WTC11 (cell line): ENCODE results near the gene NPAS1. TPM values are rescaled to one million over a fixed set of nuclear protein-coding genes. Genes with fewer than 3 reads are reported as not detected.

Source experiments
- ATAC-seq: fragments of 200-7000 bp; cut with Tn5 transposase; 2 replicates; pipeline ENCODE4 v1.10.0; 2021; ENCODE audit warnings: mild to moderate bottlenecking, moderate library complexity
- CTCF ChIA-PET: fragments of 300-600 bp; sonication (Branson Sonifier 250); formaldehyde crosslinking; loops from one replicate; lab custom pipeline; 2021; ENCODE audit warnings: antibody characterized with exemption; lab: Charles Lee
- POLR2A ChIA-PET: fragments of 350-600 bp; sonication (Branson Sonifier 250); formaldehyde crosslinking; loops from one replicate; lab custom pipeline; 2021; ENCODE audit warnings: antibody characterized with exemption; lab: Charles Lee
- DNase-seq: peaks from one replicate; pipeline ENCODE4 v3.0.0; 2021; ENCODE audit warnings: low spot score
- H3K27ac Mint-ChIP-seq: 2 replicates; pipeline ENCODE4 v1.8.0; 2021; ENCODE audit warnings: mixed read lengths
- H3K27me3 Mint-ChIP-seq: 2 replicates; pipeline ENCODE4 v1.8.0; 2021; ENCODE audit warnings: low read depth, mild to moderate bottlenecking, moderate library complexity, mixed read lengths
- H3K36me3 Mint-ChIP-seq: 2 replicates; pipeline ENCODE4 v1.8.0; 2021; ENCODE audit warnings: mixed read lengths
- H3K4me1 Mint-ChIP-seq: 2 replicates; pipeline ENCODE4 v1.8.0; 2022; ENCODE audit warnings: mixed read lengths
- H3K4me3 Mint-ChIP-seq: 2 replicates; pipeline ENCODE4 v1.8.0; 2021; ENCODE audit warnings: mild to moderate bottlenecking, moderate library complexity, mixed read lengths
- H3K9me3 Mint-ChIP-seq: 2 replicates; pipeline ENCODE4 v1.8.0; 2021; ENCODE audit warnings: mixed read lengths
- AR ChIP-seq: fragments of 250-450 bp; sonication (Bioruptor Pico); IDR thresholded peaks from 2 replicates; pipeline ENCODE4 v1.9.0; 2021; ENCODE audit warnings: mild to moderate bottlenecking
- ATF3 ChIP-seq: sonication (generic); formaldehyde crosslinking; conservative IDR thresholded peaks from 2 replicates; pipeline ENCODE4 v1.8.1; 2022; ENCODE audit warnings: mild to moderate bottlenecking, missing genetic modification reagents
- CREM ChIP-seq: sonication (generic); formaldehyde crosslinking; IDR thresholded peaks from 2 replicates; pipeline ENCODE4 v1.8.1; 2022; ENCODE audit warnings: mild to moderate bottlenecking, missing genetic modification reagents, moderate library complexity
- E2F4 ChIP-seq: sonication (generic); formaldehyde crosslinking; IDR thresholded peaks from 2 replicates; pipeline ENCODE4 v1.8.1; 2022; ENCODE audit warnings: low read depth, mild to moderate bottlenecking, moderate library complexity, missing genetic modification reagents, borderline replicate concordance
- ELF4 ChIP-seq: sonication (generic); formaldehyde crosslinking; IDR thresholded peaks from 2 replicates; pipeline ENCODE4 v1.8.1; 2022; ENCODE audit warnings: low read depth, mild to moderate bottlenecking, moderate library complexity, missing genetic modification reagents
- EMX1 ChIP-seq: fragments of 250-450 bp; sonication (Bioruptor Pico); IDR thresholded peaks from 2 replicates; pipeline ENCODE4 v1.8.0; 2021; ENCODE audit warnings: mild to moderate bottlenecking
- FOXJ3 ChIP-seq: sonication (generic); formaldehyde crosslinking; IDR thresholded peaks from 2 replicates; pipeline ENCODE4 v1.9.0; 2021; ENCODE audit warnings: missing genetic modification reagents, mild to moderate bottlenecking, borderline replicate concordance
- GTF2I ChIP-seq: fragments of 250-450 bp; sonication (Bioruptor Pico); conservative IDR thresholded peaks from 2 replicates; pipeline ENCODE4 v1.4.0; 2021; ENCODE audit warnings: mild to moderate bottlenecking
- IRF1 ChIP-seq: sonication (generic); formaldehyde crosslinking; IDR thresholded peaks from 2 replicates; pipeline ENCODE4 v1.8.0; 2023; ENCODE audit warnings: missing genetic modification reagents
- JUN ChIP-seq: sonication (generic); formaldehyde crosslinking; IDR thresholded peaks from 2 replicates; pipeline ENCODE4 v1.8.0; 2023; ENCODE audit warnings: mild to moderate bottlenecking, missing genetic modification reagents
- PREB ChIP-seq: sonication (generic); formaldehyde crosslinking; IDR thresholded peaks from 2 replicates; pipeline ENCODE4 v1.8.1; 2022; ENCODE audit warnings: mild to moderate bottlenecking, missing genetic modification reagents, moderate library complexity, borderline replicate concordance
- RORB ChIP-seq: fragments of 250-450 bp; sonication (Bioruptor Pico); IDR thresholded peaks from 2 replicates; pipeline ENCODE4 v1.9.0; 2021; ENCODE audit warnings: mild to moderate bottlenecking
- SP1 ChIP-seq: sonication (generic); formaldehyde crosslinking; conservative IDR thresholded peaks from 2 replicates; pipeline ENCODE4 v1.8.1; 2022; ENCODE audit warnings: missing genetic modification reagents
- TEAD4 ChIP-seq: sonication (generic); formaldehyde crosslinking; IDR thresholded peaks from 2 replicates; pipeline ENCODE4 v1.8.0; 2022; ENCODE audit warnings: mild to moderate bottlenecking, missing genetic modification reagents
- TP53 ChIP-seq: sonication (generic); formaldehyde crosslinking; IDR thresholded peaks from 2 replicates; pipeline ENCODE4 v1.8.1; 2023; ENCODE audit warnings: mild to moderate bottlenecking, missing genetic modification reagents
- ZNF138 ChIP-seq: sonication (generic); formaldehyde crosslinking; conservative IDR thresholded peaks from 2 replicates; pipeline ENCODE4 v1.8.1; 2022; ENCODE audit warnings: mild to moderate bottlenecking, moderate library complexity, missing genetic modification reagents
- ZNF281 ChIP-seq: sonication (generic); formaldehyde crosslinking; IDR thresholded peaks from 2 replicates; pipeline ENCODE4 v1.8.0; 2023; ENCODE audit warnings: mild to moderate bottlenecking, missing genetic modification reagents
- total RNA-seq: library from RNA; stranded (reverse); gene quantifications from 3 replicates; pipeline ENCODE4 v1.2.3, GENCODE V29; 2021

The NPAS1 gene
- total RNA-seq, 1 experiment from 2014 or later, result 6.8 TPM

GRCh38 chr19:46975925-46976782, 43.5 kb upstream of the NPAS1 start (continued):
- TF ChIP-seq ZNF138 (CRISPR knock-in tag), result no peak
- TF ChIP-seq, all 79 proteins: peak for 0

GRCh38 chr19:46976845-46977320, 42.8 kb upstream of the NPAS1 start:
- peaks cover 46% of the 10 kb centered on the region for H3K4me1 Mint-ChIP-seq
- H3K4me3 Mint-ChIP-seq, result no peak overlapping the region
- DNase-seq, result peak; percentile 49
- no peaks in the 10 kb centered on the region for H3K27me3 Mint-ChIP-seq
- no peaks in the 10 kb centered on the region for H3K36me3 Mint-ChIP-seq
- POLR2A ChIA-PET, result no interaction called here
- TF ChIP-seq ZNF138 (CRISPR knock-in tag) (no peak), JUN (CRISPR knock-in tag) (no peak), TP53 (CRISPR knock-in tag) (no peak)
- peak; percentile 52 for ATAC-seq
- H3K27ac Mint-ChIP-seq, result peak overlapping the region; percentile 91
- no peaks in the 10 kb centered on the region for H3K9me3 Mint-ChIP-seq
- CTCF ChIA-PET, result interaction anchor here (0.5 to 3.7 kb wide), 11 partner anchors 9 to 353 kb away, joined by 3 to 23 read pairs (median 5); partner anchors contain the start of gene NPAS1

GRCh38 chr19:46977548-46977947, 42.1 kb upstream of the NPAS1 start:
- H3K27me3 Mint-ChIP-seq, result no peaks in the 10 kb centered on the region
- ATAC-seq, result no peak
- POLR2A ChIA-PET, result no interaction called here

More at GRCh38 chr19:46977548-46977947, 42.1 kb upstream of the NPAS1 start:
- peaks cover 46% of the 10 kb centered on the region for H3K4me1 Mint-ChIP-seq
- CTCF ChIA-PET, result interaction anchor here (2.3 to 3.7 kb wide), 3 partner anchors 13 to 121 kb away, joined by 6 to 23 read pairs (median 18); no protein-coding TSS in a partner anchor
- no peaks in the 10 kb centered on the region for H3K9me3 Mint-ChIP-seq
- no peak for DNase-seq
- no peak for TF ChIP-seq AR
- no peak for TF ChIP-seq EMX1
- TF ChIP-seq PREB (CRISPR knock-in tag), result no peak
- TF ChIP-seq RORB, result no peak
- no peak for TF ChIP-seq CREM (CRISPR knock-in tag)
- no peak for TF ChIP-seq IRF1
- no peak for TF ChIP-seq FOXJ3 (CRISPR knock-in tag)
- TF ChIP-seq SP1 (CRISPR knock-in tag), result no peak
- no peak for TF ChIP-seq GTF2I (CRISPR knock-in tag)
- TF ChIP-seq ATF3, result no peak
- no peak for TF ChIP-seq E2F4 (CRISPR knock-in tag)
- no peak for TF ChIP-seq ELF4 (CRISPR knock-in tag)
- no peak for TF ChIP-seq TEAD4
- TF ChIP-seq ZNF281 (CRISPR knock-in tag), result no peak
- H3K36me3 Mint-ChIP-seq, result no peaks in the 10 kb centered on the region
- H3K27ac Mint-ChIP-seq, result peak overlapping the region; percentile 92
- H3K4me3 Mint-ChIP-seq, result no peak overlapping the region
